Kidney (tissue), 14 donors: Measurements from ENCODE around the gene CLP1. TPM values are rescaled to one million over a fixed set of nuclear protein-coding genes. Genes with fewer than 3 reads are reported as not detected.

ENCODE experiments used
- DNase-seq, 5 donors: peaks; one replicate each; pipeline ENCODE4 v3.0.0-alpha.2; 2013 to 2020
- FAIRE-seq: peaks from 2 replicates; lab custom pipeline; 2012; peaks lifted over from hg19 to GRCh38; lab: Jason Lieb, UNC
- H3K27ac ChIP-seq, 2 donors: one replicate each; pipeline ENCODE4 v1.7.0; 2013; ENCODE audit warnings: low read depth in 2 of 2, low read length in 2 of 2, inconsistent platforms in 1 of 2
- H3K27me3 ChIP-seq: one replicate; pipeline ENCODE4 v1.7.1; 2013; ENCODE audit warnings: low read length, inconsistent platforms; ENCODE audit not compliant: control insufficient read depth, insufficient read depth
- H3K36me3 ChIP-seq, 3 donors: one replicate each; pipeline versions ENCODE4 v1.7.0 to v1.7.1; 2013; ENCODE audit warnings: low read length in 3 of 3, control low read depth in 1 of 3, inconsistent platforms in 1 of 3; ENCODE audit not compliant: insufficient read depth in 3 of 3, control insufficient read depth in 2 of 3
- H3K4me1 ChIP-seq, 3 donors: one replicate each; pipeline versions ENCODE4 v1.7.0 to v1.7.1; 2013; ENCODE audit warnings: low read length in 3 of 3, inconsistent platforms in 1 of 3, low read depth in 1 of 3; ENCODE audit not compliant: control insufficient read depth in 2 of 3, insufficient read depth in 2 of 3
- H3K4me3 ChIP-seq, 3 donors: one replicate each; pipeline versions ENCODE4 v1.7.0 to v1.8.1; 2013; ENCODE audit warnings: low read length in 3 of 3, control low read depth in 1 of 3, inconsistent platforms in 1 of 3
- H3K9ac ChIP-seq, 3 donors: one replicate each; pipeline versions ENCODE4 v1.7.0 to v1.7.1; 2013; ENCODE audit warnings: low read length in 3 of 3, control low read depth in 1 of 3, inconsistent platforms in 1 of 3
- H3K9me3 ChIP-seq, 3 donors: one replicate each; pipeline versions ENCODE4 v1.7.0 to v1.7.1; 2013; ENCODE audit warnings: low read length in 3 of 3, control low read depth in 1 of 3, inconsistent platforms in 1 of 3; ENCODE audit not compliant: control insufficient read depth in 2 of 3, insufficient read depth in 1 of 3
- CTCF ChIP-seq: IDR thresholded peaks from 3 replicates; pipeline ENCODE4 v1.5.1; 2012; ENCODE audit warnings: mild to moderate bottlenecking, moderate library complexity, borderline replicate concordance; ENCODE audit not compliant: insufficient read depth; ENCODE audit errors: extremely low read depth
- intact Hi-C: fragments of 100-400 bp; cut with DNase I; formaldehyde crosslinking; loops from one replicate; pipeline ENCODE4 v1.11.1; 2022
- polyA plus RNA-seq: library from polyadenylated mRNA; stranded (reverse); fragments of 350-450 nt; fragmentation: Illumina TruSeq; extraction: RNeasy Lipid Tissue Mini Kit (QIAGEN cat#74804); gene quantifications from one replicate; pipeline ENCODE4 v1.2.3, GENCODE V29; 2014; ENCODE audit warnings: low read depth, low replicate concordance; ENCODE audit not compliant: insufficient read depth
- total RNA-seq: library from RNA; stranded (reverse); fragmentation: NEBNext Ultra II Directional; extraction: Animal tissue kit (Norgen Biotek cat#: 25700); gene quantifications from one replicate; pipeline ENCODE4 v1.2.1, GENCODE V29; 2021
- donor health status: control.
- donor health status: control.
- donor health status: control.
- donor health status: control.
- donor health status: control.
- donor health status: DM: yes; HTN: yes; CAD: no.
- donor health status: Normal renal cell carcinoma (clear cell type).

The CLP1 gene
- total and polyA plus RNA-seq, 2 donors from 2014 or later = 8.5 to 12.2 TPM

- DNase-seq (no peak), FAIRE-seq (no peak)
- Histone ChIP-seq H3K27ac (no peak overlapping the region), H3K36me3 (peaks cover 2 to 9% (median 5%) of the 10 kb centered on the region in 3 donors), H3K4me1 (no peaks in the 10 kb centered on the region), H3K9me3 (no peaks in the 10 kb centered on the region), H3K4me3 (no peak overlapping the region), H3K9ac (no peak overlapping the region), H3K27me3 (no peaks in the 10 kb centered on the region)
- no peak for TF ChIP-seq CTCF
- intact Hi-C loops = no loop called here
Observed at GRCh38 chr11:57614234-57614772, 43.3 kb upstream of the CLP1 start.

GRCh38 chr11:57615308-57615707, 42.3 kb upstream of the CLP1 start:
- FAIRE-seq = no peak
- no peak for DNase-seq
- H3K27ac ChIP-seq = no peak overlapping the region
- intact Hi-C loops = no loop called here
- no peak overlapping the region for H3K9ac ChIP-seq
- H3K9me3 ChIP-seq = peaks cover 0 to 5% (median 0%) of the 10 kb centered on the region in 3 donors
- peaks cover 2 to 9% (median 5%) of the 10 kb centered on the region in 3 donors for H3K36me3 ChIP-seq
- H3K27me3 ChIP-seq = no peaks in the 10 kb centered on the region
- H3K4me3 ChIP-seq = no peak overlapping the region
- no peaks in the 10 kb centered on the region for H3K4me1 ChIP-seq
- TF ChIP-seq CTCF = no peak

GRCh38 chr11:57616595-57616994, 41.0 kb upstream of the CLP1 start:
- intact Hi-C loops = no loop called here
- no peak for FAIRE-seq

More at GRCh38 chr11:57616595-57616994, 41.0 kb upstream of the CLP1 start:
- Histone ChIP-seq H3K27me3 (no peaks in the 10 kb centered on the region), H3K4me3 (no peak overlapping the region), H3K36me3 (peaks cover 2 to 9% (median 3%) of the 10 kb centered on the region in 3 donors), H3K9ac (no peak overlapping the region), H3K27ac (no peak overlapping the region), H3K4me1 (no peaks in the 10 kb centered on the region), H3K9me3 (peaks cover 0 to 7% (median 0%) of the 10 kb centered on the region in 3 donors)
- DNase-seq = no peak
- TF ChIP-seq CTCF = no peak
